Smooth muscle cell (in vitro differentiated cells): ENCODE results near the gene DUSP8. TPM values are rescaled to one million over a fixed set of nuclear protein-coding genes. Genes with fewer than 3 reads are reported as not detected.

Experiments
- DNase-seq: peaks from one replicate; lab custom pipeline; 2025; ENCODE audit not compliant: unreplicated experiment; lab: John Stamatoyannopoulos, UW
- H2AFZ ChIP-seq: fragments of 200-600 bp; sonication (generic); 2 replicates; pipeline ENCODE4 v1.6.0; 2016; ENCODE audit warnings: antibody characterized with exemption, low read depth, mild to moderate bottlenecking
- H3F3A ChIP-seq: fragments of 200-600 bp; sonication (generic); 2 replicates; pipeline ENCODE4 v1.6.0; 2017; ENCODE audit warnings: antibody characterized with exemption, low read depth
- H3K27ac ChIP-seq: fragments of 200-600 bp; sonication (generic); 2 replicates; pipeline ENCODE4 v1.5.1; 2016; ENCODE audit warnings: low read depth, mild to moderate bottlenecking
- H3K27me3 ChIP-seq: fragments of 200-600 bp; sonication (generic); 2 replicates; pipeline ENCODE4 v1.6.1; 2016; ENCODE audit warnings: low read depth, mild to moderate bottlenecking
- H3K36me3 ChIP-seq: fragments of 200-600 bp; sonication (generic); 2 replicates; pipeline ENCODE4 v1.5.1; 2016; ENCODE audit warnings: low read depth
- H3K4me1 ChIP-seq: fragments of 200-600 bp; sonication (generic); 2 replicates; pipeline ENCODE4 v1.5.1; 2016; ENCODE audit warnings: low read depth
- H3K4me2 ChIP-seq: fragments of 200-600 bp; sonication (generic); 2 replicates; pipeline ENCODE4 v1.6.0; 2016; ENCODE audit warnings: mild to moderate bottlenecking
- H3K4me3 ChIP-seq: fragments of 200-600 bp; sonication (generic); 2 replicates; pipeline ENCODE4 v1.5.1; 2016; ENCODE audit warnings: mild to moderate bottlenecking
- H3K79me2 ChIP-seq: fragments of 200-600 bp; sonication (generic); 2 replicates; pipeline ENCODE4 v1.6.0; 2016; ENCODE audit warnings: low read depth, mild to moderate bottlenecking
- H3K9ac ChIP-seq: fragments of 200-600 bp; sonication (generic); 2 replicates; pipeline ENCODE4 v1.6.0; 2016; ENCODE audit warnings: low read depth
- H3K9me3 ChIP-seq: fragments of 200-600 bp; sonication (generic); replicated peaks from 2 replicates; pipeline ENCODE4 v1.5.1; 2016; ENCODE audit warnings: low read depth
- H4K20me1 ChIP-seq: fragments of 200-600 bp; sonication (generic); 2 replicates; pipeline ENCODE4 v1.6.0; 2016; ENCODE audit warnings: low read depth
- CTCF ChIP-seq: fragments of 200-600 bp; sonication (generic); IDR thresholded peaks from 2 replicates; pipeline ENCODE4 v1.5.1; 2017; ENCODE audit warnings: borderline replicate concordance, mild to moderate bottlenecking, antibody characterized with exemption; ENCODE audit not compliant: insufficient read depth, poor library complexity, severe bottlenecking
- WGBS: methylation state at CpG from one replicate; pipeline ENCODE4 v1.1.7; 2016; ENCODE audit warnings: low lambda C conversion rate; 5-methylcytosine and 5-hydroxymethylcytosine counted together
- polyA plus RNA-seq: library from polyadenylated mRNA; unstranded; fragments of >200 nt; fragmentation: Nextera tagmentation; extraction: Ambion mirVana; gene quantifications from 2 replicates; pipeline ENCODE4 v1.2.1, GENCODE V29; 2016
- total RNA-seq: library from RNA; depleted of rRNA; stranded (reverse); fragments of >200 nt; gene quantifications from 2 replicates; pipeline ENCODE4 v1.2.3, GENCODE V29; 2014

DUSP8 gene
- total and polyA plus RNA-seq, 2 experiments from 2014 or later: 5.0 to 6.3 TPM

- no peak for TF ChIP-seq CTCF
- H3K9me3 ChIP-seq: no peaks in the 10 kb centered on the region
- no peak overlapping the region for H3K4me2 ChIP-seq
- no peak overlapping the region for H3K9ac ChIP-seq
- DNase-seq: no peak
- no peaks in the 10 kb centered on the region for H3F3A ChIP-seq
- no peaks in the 10 kb centered on the region for H3K27me3 ChIP-seq
- 86% methylated on average over 21 of the region's 21 CpGs for WGBS
- peaks cover 12% of the 10 kb centered on the region for H3K79me2 ChIP-seq
- H3K4me3 ChIP-seq: no peak overlapping the region
- peaks cover 96% of the 10 kb centered on the region for H4K20me1 ChIP-seq
- H3K4me1 ChIP-seq: peaks cover 6% of the 10 kb centered on the region
- no peaks in the 10 kb centered on the region for H3K36me3 ChIP-seq
- no peak overlapping the region for H2AFZ ChIP-seq
- no peak overlapping the region for H3K27ac ChIP-seq
These were observed 64.5 kb downstream of the DUSP8 start for GRCh38 chr11:1507381-1508140.

GRCh38 chr11:1506981-1507380 is 65.1 kb downstream of the DUSP8 start:
- no peaks in the 10 kb centered on the region for H3K9me3 ChIP-seq
- 95% methylated on average over 9 of the region's 9 CpGs for WGBS
- H4K20me1 ChIP-seq: peaks cover 96% of the 10 kb centered on the region
- H3K27ac ChIP-seq: no peak overlapping the region
- no peak for TF ChIP-seq CTCF
- H3K36me3 ChIP-seq: no peaks in the 10 kb centered on the region
- no peaks in the 10 kb centered on the region for H3K27me3 ChIP-seq
- H3K4me1 ChIP-seq: peaks cover 6% of the 10 kb centered on the region
- peaks cover 12% of the 10 kb centered on the region for H3K79me2 ChIP-seq
- no peak overlapping the region for H3K4me3 ChIP-seq
- H3K4me2 ChIP-seq: no peak overlapping the region
- H2AFZ ChIP-seq: no peak overlapping the region
- DNase-seq: no peak
- no peak overlapping the region for H3K9ac ChIP-seq
- H3F3A ChIP-seq: no peaks in the 10 kb centered on the region

GRCh38 chr11:1505480-1505879 is 66.6 kb downstream of the DUSP8 start:
- Histone ChIP-seq H2AFZ (no peak overlapping the region), H3K4me1 (peaks cover 6% of the 10 kb centered on the region), H3K4me3 (no peak overlapping the region), H3K27ac (no peak overlapping the region), H3F3A (no peaks in the 10 kb centered on the region), H3K9me3 (no peaks in the 10 kb centered on the region), H3K4me2 (no peak overlapping the region), H3K36me3 (no peaks in the 10 kb centered on the region), H3K9ac (no peak overlapping the region), H4K20me1 (peaks cover 96% of the 10 kb centered on the region), H3K27me3 (no peaks in the 10 kb centered on the region), H3K79me2 (peaks cover 12% of the 10 kb centered on the region)
- WGBS: 89% methylated on average over 11 of the region's 11 CpGs
- no peak for DNase-seq
- no peak for TF ChIP-seq CTCF
